Measurements from ENCODE around the gene INTS3. TPM values are rescaled to one million over a fixed set of nuclear protein-coding genes. Genes with fewer than 3 reads are reported as not detected.

The INTS3 gene
- total RNA-seq, 1 experiment from 2014 or later: 39.0 TPM

- peaks cover 33% of the 10 kb centered on the region for H3K4me1 ChIP-seq
- H3K27me3 ChIP-seq (replicated peaks; ENCODE audit: control insufficient read depth, insufficient read depth, low read length): no peaks in the 10 kb centered on the region
- Mint-ChIP-seq H3K27ac (ENCODE audit: unreplicated experiment) (no peak overlapping the region), H3K36me3 (ENCODE audit: insufficient read depth, unreplicated experiment) (peaks cover 49% of the 10 kb centered on the region), H3K27me3 (ENCODE audit: insufficient read depth, unreplicated experiment) (no peaks in the 10 kb centered on the region), H3K4me1 (ENCODE audit: low read depth, unreplicated experiment) (peaks cover 33% of the 10 kb centered on the region), H3K9me3 (ENCODE audit: unreplicated experiment) (no peaks in the 10 kb centered on the region), H3K4me3 (ENCODE audit: unreplicated experiment) (no peak overlapping the region)
- H3K36me3 ChIP-seq (ENCODE audit: control insufficient read depth, insufficient read depth, low read length): no peaks in the 10 kb centered on the region; the same call in none of the 2 replicates
- DNase-seq: no peak
- ChIA-PET POLR2A (no interaction called here), CTCF (no interaction called here)
- intact Hi-C loops (cut with micrococcal nuclease; ENCODE audit: unreplicated experiment): loop anchor here (5.0 kb wide), 1 partner anchor 393 kb away; no protein-coding TSS in a partner anchor
- no peaks in the 10 kb centered on the region for H3K9me3 ChIP-seq
- TF ChIP-seq CTCF (IDR thresholded peaks at IDR 0.05; ENCODE audit: insufficient read depth in 1 of 2, low read depth in 1 of 2, low read length in 1 of 2, severe bottlenecking in 1 of 2, unreplicated experiment in 1 of 2): no peak
- BruUV-seq (replicated peaks): no TSS peak
- no peak overlapping the region for H3K4me3 ChIP-seq (ENCODE audit: low read depth, low read length)
These were observed 17.6 kb downstream of the INTS3 start for GRCh38 chr1:153745417-153745816.

GRCh38 chr1:153746174-153746573, 18.3 kb downstream of the INTS3 start:
- no peak for TF ChIP-seq CTCF (IDR thresholded peaks at IDR 0.05; ENCODE audit: insufficient read depth in 1 of 2, low read depth in 1 of 2, low read length in 1 of 2, severe bottlenecking in 1 of 2, unreplicated experiment in 1 of 2)
- ChIA-PET POLR2A (no interaction called here), CTCF (no interaction called here)
- no peak overlapping the region for H3K27ac Mint-ChIP-seq (ENCODE audit: unreplicated experiment)
- no peak overlapping the region for H3K4me3 ChIP-seq (ENCODE audit: low read depth, low read length)
- no peak overlapping the region for H3K4me3 Mint-ChIP-seq (ENCODE audit: unreplicated experiment)
- no peaks in the 10 kb centered on the region for H3K9me3 ChIP-seq
- intact Hi-C loops (cut with micrococcal nuclease; ENCODE audit: unreplicated experiment): loop anchor here (5.0 kb wide), 1 partner anchor 394 kb away; no protein-coding TSS in a partner anchor
- H3K36me3 ChIP-seq (ENCODE audit: control insufficient read depth, insufficient read depth, low read length): peaks cover 1% of the 10 kb centered on the region
- H3K27me3 Mint-ChIP-seq (ENCODE audit: insufficient read depth, unreplicated experiment): no peaks in the 10 kb centered on the region
- peaks cover 28% of the 10 kb centered on the region for H3K4me1 ChIP-seq
- H3K36me3 Mint-ChIP-seq (ENCODE audit: insufficient read depth, unreplicated experiment): peaks cover 54% of the 10 kb centered on the region
- DNase-seq: no peak
- H3K9me3 Mint-ChIP-seq (ENCODE audit: unreplicated experiment): no peaks in the 10 kb centered on the region
- no peaks in the 10 kb centered on the region for H3K27me3 ChIP-seq (replicated peaks; ENCODE audit: control insufficient read depth, insufficient read depth, low read length)
- peaks cover 30% of the 10 kb centered on the region for H3K4me1 Mint-ChIP-seq (ENCODE audit: low read depth, unreplicated experiment)
- no TSS peak for BruUV-seq (replicated peaks)

DNA sequence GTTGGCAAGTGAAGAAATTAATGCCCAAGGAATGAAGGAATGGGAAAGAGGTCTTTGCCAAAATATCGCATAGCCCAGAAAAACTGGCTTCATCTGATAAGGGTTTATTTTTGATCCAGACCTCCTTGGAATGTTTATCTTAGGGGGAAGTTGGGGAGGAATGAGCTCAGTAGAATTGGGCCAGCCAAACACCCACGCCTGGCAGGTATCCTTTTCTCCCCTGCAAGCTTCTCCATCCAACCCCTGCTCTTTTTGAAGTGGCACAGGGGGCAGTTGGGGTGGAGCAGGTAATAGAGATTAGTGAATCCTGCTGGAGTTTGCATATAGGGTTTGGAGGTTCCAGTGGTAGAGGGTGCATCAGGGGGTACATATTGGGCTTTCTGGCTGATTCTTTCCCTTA, 21.1 kb downstream of the INTS3 start:
- Histone ChIP-seq H3K4me3 (ENCODE audit: low read depth, low read length) (no peak overlapping the region), H3K36me3 (ENCODE audit: control insufficient read depth, insufficient read depth, low read length) (peaks cover 4% of the 10 kb centered on the region), H3K4me1 (peaks cover 2% of the 10 kb centered on the region), H3K27me3 (replicated peaks; ENCODE audit: control insufficient read depth, insufficient read depth, low read length) (no peaks in the 10 kb centered on the region), H3K9me3 (no peaks in the 10 kb centered on the region)
- H3K27ac Mint-ChIP-seq (ENCODE audit: unreplicated experiment): no peak overlapping the region
- intact Hi-C loops (cut with micrococcal nuclease; ENCODE audit: unreplicated experiment): loop anchor here (1.0 to 5.0 kb wide), 4 partner anchors 20 to 397 kb away; no protein-coding TSS in a partner anchor
- DNase-seq: no peak
- TF ChIP-seq CTCF (IDR thresholded peaks at IDR 0.05; ENCODE audit: insufficient read depth in 1 of 2, low read depth in 1 of 2, low read length in 1 of 2, severe bottlenecking in 1 of 2, unreplicated experiment in 1 of 2): no peak
- ChIA-PET POLR2A (no interaction called here), CTCF (no interaction called here)
- H3K4me3 Mint-ChIP-seq (ENCODE audit: unreplicated experiment): no peak overlapping the region
- BruUV-seq (replicated peaks): no TSS peak
- peaks cover 57% of the 10 kb centered on the region for H3K36me3 Mint-ChIP-seq (ENCODE audit: insufficient read depth, unreplicated experiment)
- H3K4me1 Mint-ChIP-seq (ENCODE audit: low read depth, unreplicated experiment): peaks cover 6% of the 10 kb centered on the region
- no peaks in the 10 kb centered on the region for H3K9me3 Mint-ChIP-seq (ENCODE audit: unreplicated experiment)
- H3K27me3 Mint-ChIP-seq (ENCODE audit: insufficient read depth, unreplicated experiment): no peaks in the 10 kb centered on the region
